K562 (cell line): Measurements from ENCODE around the gene ACSF3.

Source experiments
- ATF3 ChIP-seq, 2 experiments: fragments of 450-650 bp in 1 of 2; sonication (generic) in 1 of 2; formaldehyde crosslinking in 1 of 2; IDR thresholded peaks in 1 of 2; conservative IDR thresholded peaks in 1 of 2; 2 replicates each; pipeline versions ENCODE4 v1.6.1 to v1.8.1; 2016 to 2023; ENCODE audit warnings: mild to moderate bottlenecking in 2 of 2, moderate library complexity in 2 of 2, inconsistent platforms in 1 of 2, missing genetic modification reagents in 1 of 2
- BCL6 ChIP-seq: fragments of 250-450 bp; sonication (Bioruptor Pico); IDR thresholded peaks from 2 replicates; pipeline ENCODE4 v1.4.0; 2020
- BDP1 ChIP-seq: IDR thresholded peaks from 3 replicates; pipeline ENCODE4 v1.6.1; 2011; ENCODE audit not compliant: insufficient read length, insufficient read depth
- CTCF ChIP-seq, 3 experiments: IDR thresholded peaks in 2 of 3; conservative IDR thresholded peaks in 1 of 3; 2 replicates each; pipeline ENCODE4 v1.5.1; 2011 to 2012; ENCODE audit warnings: low read length in 3 of 3, mild to moderate bottlenecking in 3 of 3, control low read depth in 2 of 3, improper control_type of control experiment in 1 of 3, inconsistent platforms in 1 of 3, low read depth in 1 of 3, mixed read lengths in 1 of 3, moderate library complexity in 1 of 3; ENCODE audit not compliant: insufficient read depth in 2 of 3
- GABPB2 ChIP-seq: fragments of 250-450 bp; sonication (Bioruptor Pico); conservative IDR thresholded peaks from 2 replicates; pipeline ENCODE4 v1.5.1; 2021; ENCODE audit warnings: mild to moderate bottlenecking
- POLR2AphosphoS5 ChIP-seq: IDR thresholded peaks from 2 replicates; pipeline ENCODE4 v1.6.1; 2011; ENCODE audit warnings: mild to moderate bottlenecking, low read depth, low read length, moderate library complexity; ENCODE audit not compliant: control insufficient read depth, insufficient read depth
- REST ChIP-seq, 2 experiments: fragments of 450-650 bp; formaldehyde crosslinking in 1 of 2; IDR thresholded peaks; 2 replicates each; pipeline versions ENCODE4 v1.4.0 to v1.6.1; 2014 to 2020; ENCODE audit warnings: mild to moderate bottlenecking in 2 of 2, borderline replicate concordance in 1 of 2, low read depth in 1 of 2
- SIN3A ChIP-seq, 2 experiments: fragments of 150-350 bp in 1 of 2; IDR thresholded peaks; 2 replicates each; pipeline ENCODE4 v1.6.1; 2011 to 2016; ENCODE audit warnings: borderline replicate concordance in 2 of 2, low read depth in 2 of 2, low read length in 2 of 2, mild to moderate bottlenecking in 2 of 2, moderate library complexity in 2 of 2; ENCODE audit not compliant: control insufficient read depth in 1 of 2
- SMARCB1 ChIP-seq: IDR thresholded peaks from 2 replicates; pipeline ENCODE4 v1.6.1; 2011; ENCODE audit warnings: improper control_type of control experiment, low read depth; ENCODE audit not compliant: insufficient read length
- SP1 ChIP-seq: sonication (generic); formaldehyde crosslinking; IDR thresholded peaks from 2 replicates; pipeline ENCODE4 v1.8.1; 2022; ENCODE audit warnings: mild to moderate bottlenecking, missing genetic modification reagents

- no peak for TF ChIP-seq SIN3A (IDR thresholded peaks at IDR 0.05; ENCODE audit: borderline replicate concordance in 2 of 2, control insufficient read depth in 1 of 2, low read depth in 2 of 2, low read length in 2 of 2)
- no peak for TF ChIP-seq SMARCB1
- no peak for TF ChIP-seq BDP1
- no peak for TF ChIP-seq ATF3 (IDR thresholded peaks at IDR 0.05)
- TF ChIP-seq ATF3 (CRISPR knock-in tag; conservative IDR thresholded peaks at IDR 0.05) = no peak
- no peak for TF ChIP-seq CTCF (IDR thresholded peaks at IDR 0.05 in 2 of 3, conservative IDR thresholded peaks at IDR 0.05 in 1 of 3; ENCODE audit: insufficient read depth in 2 of 3, low read depth in 1 of 3, low read length in 3 of 3)
- TF ChIP-seq REST (IDR thresholded peaks at IDR 0.05; ENCODE audit: borderline replicate concordance) = no peak
- no peak for TF ChIP-seq REST (CRISPR knock-in tag; IDR thresholded peaks at IDR 0.05; ENCODE audit: low read depth)
- TF ChIP-seq BCL6 (CRISPR knock-in tag) = no peak
- TF ChIP-seq GABPB2 = no peak
- TF ChIP-seq SP1 (CRISPR knock-in tag) = no peak
- TF ChIP-seq POLR2AphosphoS5 = no peak
These were observed 14.8 kb downstream of the ACSF3 start for GRCh38 chr16:89108416-89108815.
